BLaER1 (cell line): ENCODE data around the gene SLC7A6OS.

Source experiments
- H3K27ac ChIP-seq: shearing (Covaris generic); formaldehyde crosslinking; 2 replicates; pipeline ENCODE4 v1.8.1; 2022
- H3K27me3 ChIP-seq: shearing (Covaris generic); formaldehyde crosslinking; 2 replicates; pipeline ENCODE4 v1.8.1; 2022
- H3K36me3 ChIP-seq: shearing (Covaris generic); formaldehyde crosslinking; 2 replicates; pipeline ENCODE4 v1.8.1; 2022
- H3K4me1 ChIP-seq: shearing (Covaris generic); formaldehyde crosslinking; 2 replicates; pipeline ENCODE4 v1.8.1; 2022
- H3K4me2 ChIP-seq: shearing (Covaris generic); formaldehyde crosslinking; 2 replicates; pipeline ENCODE4 v1.8.1; 2022
- H3K4me3 ChIP-seq: shearing (Covaris generic); formaldehyde crosslinking; 2 replicates; pipeline ENCODE4 v1.8.1; 2022
- H3K9ac ChIP-seq: shearing (Covaris generic); formaldehyde crosslinking; 2 replicates; pipeline ENCODE4 v1.8.1; 2022
- H3K9me3 ChIP-seq: shearing (Covaris generic); formaldehyde crosslinking; 2 replicates; pipeline ENCODE4 v1.8.1; 2022
- H4K20me1 ChIP-seq: shearing (Covaris generic); formaldehyde crosslinking; 2 replicates; pipeline ENCODE4 v1.8.1; 2022
- Cebpa-rat ChIP-seq: shearing (Covaris generic); IDR thresholded peaks from 2 replicates; pipeline ENCODE4 v1.8.1; 2022

Gene SLC7A6OS

GRCh38 chr16:68273896-68274295, 36.9 kb downstream of the SLC7A6OS start:
- peaks cover 28% of the 10 kb centered on the region; the same call in 1 of the 2 replicates for H3K4me1 ChIP-seq

GRCh38 chr16:68273459-68273858, 37.3 kb downstream of the SLC7A6OS start:
- TF ChIP-seq Cebpa-rat = no peak
- Histone ChIP-seq H3K9me3 (no peaks in the 10 kb centered on the region), H3K9ac (no peak overlapping the region), H3K4me3 (no peak overlapping the region), H3K27me3 (no peaks in the 10 kb centered on the region), H3K4me2 (no peak overlapping the region), H3K36me3 (peaks cover 89% of the 10 kb centered on the region), H3K4me1 (peaks cover 32% of the 10 kb centered on the region), H3K27ac (no peak overlapping the region), H4K20me1 (peaks cover 82% of the 10 kb centered on the region)

More at GRCh38 chr16:68273896-68274295, 36.9 kb downstream of the SLC7A6OS start:
- Histone ChIP-seq H3K27me3 (no peaks in the 10 kb centered on the region), H3K9me3 (no peaks in the 10 kb centered on the region; the same call in 1 of the 2 replicates), H3K36me3 (peaks cover 87% of the 10 kb centered on the region), H3K9ac (no peak overlapping the region), H4K20me1 (peaks cover 78% of the 10 kb centered on the region), H3K27ac (no peak overlapping the region), H3K4me3 (no peak overlapping the region), H3K4me2 (no peak overlapping the region)
- TF ChIP-seq Cebpa-rat = no peak

- H3K9ac ChIP-seq = no peak overlapping the region
- H4K20me1 ChIP-seq = peaks cover 90% of the 10 kb centered on the region
- H3K36me3 ChIP-seq = peaks cover 90% of the 10 kb centered on the region
- no peaks in the 10 kb centered on the region for H3K9me3 ChIP-seq
- 0 out of 2 replicates have a peak overlapping the region, but pooled peaks have one; percentile 4 for H3K4me2 ChIP-seq
- no peak overlapping the region for H3K27ac ChIP-seq
- H3K27me3 ChIP-seq = no peaks in the 10 kb centered on the region
- H3K4me1 ChIP-seq = peaks cover 40% of the 10 kb centered on the region
- TF ChIP-seq Cebpa-rat = no peak
- no peak overlapping the region for H3K4me3 ChIP-seq
Observed at GRCh38 chr16:68272507-68273209, 38.1 kb downstream of the SLC7A6OS start.

GRCh38 chr16:68270353-68270752, 40.4 kb downstream of the SLC7A6OS start:
- H3K4me2 ChIP-seq = no peak overlapping the region
- H3K27ac ChIP-seq = no peak overlapping the region
- peaks cover 79% of the 10 kb centered on the region for H3K36me3 ChIP-seq
- H3K4me1 ChIP-seq = peaks cover 54% of the 10 kb centered on the region
- TF ChIP-seq Cebpa-rat = no peak
- no peak overlapping the region for H3K9ac ChIP-seq
- peaks cover 98% of the 10 kb centered on the region for H4K20me1 ChIP-seq
- no peaks in the 10 kb centered on the region for H3K9me3 ChIP-seq
- H3K4me3 ChIP-seq = no peak overlapping the region
- H3K27me3 ChIP-seq = no peaks in the 10 kb centered on the region

GRCh38 chr16:68269793-68270192, 41.0 kb downstream of the SLC7A6OS start:
- H3K9ac ChIP-seq = no peak overlapping the region
- H3K4me2 ChIP-seq = no peak overlapping the region
- no peak overlapping the region for H3K4me3 ChIP-seq
- no peak overlapping the region for H3K27ac ChIP-seq
- H3K9me3 ChIP-seq = no peaks in the 10 kb centered on the region
- no peak for TF ChIP-seq Cebpa-rat
- H3K27me3 ChIP-seq = no peaks in the 10 kb centered on the region
- H3K4me1 ChIP-seq = peaks cover 50% of the 10 kb centered on the region
- peaks cover 74% of the 10 kb centered on the region for H3K36me3 ChIP-seq
- H4K20me1 ChIP-seq = peaks cover 95% of the 10 kb centered on the region

GRCh38 chr16:68267612-68268405, 42.9 kb downstream of the SLC7A6OS start:
- no peak overlapping the region for H3K4me3 ChIP-seq
- no peak overlapping the region for H3K9ac ChIP-seq
- H3K9me3 ChIP-seq = no peaks in the 10 kb centered on the region
- H3K27ac ChIP-seq = no peak overlapping the region
- H3K4me2 ChIP-seq = peak overlapping the region; percentile 51
- no peaks in the 10 kb centered on the region for H3K27me3 ChIP-seq
- H3K36me3 ChIP-seq = peaks cover 54% of the 10 kb centered on the region
- TF ChIP-seq Cebpa-rat = no peak
- peaks cover 76% of the 10 kb centered on the region for H4K20me1 ChIP-seq
- peaks cover 53% of the 10 kb centered on the region for H3K4me1 ChIP-seq

GRCh38 chr16:68265078-68265920, 45.4 kb downstream of the SLC7A6OS start:
- Histone ChIP-seq H3K4me3 (peak overlapping the region; percentile 88), H3K27me3 (no peaks in the 10 kb centered on the region), H3K4me1 (peaks cover 68% of the 10 kb centered on the region), H3K27ac (peak overlapping the region; percentile 97), H3K36me3 (peaks cover 40% of the 10 kb centered on the region), H3K9me3 (no peaks in the 10 kb centered on the region), H3K4me2 (peak overlapping the region; percentile 82), H4K20me1 (peaks cover 50% of the 10 kb centered on the region), H3K9ac (peak overlapping the region; percentile 94)
- TF ChIP-seq Cebpa-rat = no peak

GRCh38 chr16:68264128-68265077, 46.3 kb downstream of the SLC7A6OS start, which contains the start of gene SLC7A6:
TSS of gene SLC7A6 (plus strand) at chr16:68264526. CDS start at chr16:68274727, 10,201 bp downstream.
- Histone ChIP-seq H3K9me3 (no peaks in the 10 kb centered on the region), H3K36me3 (peaks cover 41% of the 10 kb centered on the region), H3K9ac (peak within 1 kb of the TSS; percentile 94), H3K4me2 (peak within 1 kb of the TSS; percentile 82), H3K27me3 (no peaks in the 10 kb centered on the region), H3K4me1 (peaks cover 77% of the 10 kb centered on the region), H3K4me3 (peak within 1 kb of the TSS; percentile 88), H3K27ac (peak within 1 kb of the TSS; percentile 97), H4K20me1 (peaks cover 42% of the 10 kb centered on the region)
- TF ChIP-seq Cebpa-rat = no peak
